Renal pelvis (tissue), 4 donors: ENCODE measurements around the gene ATRX. TPM values are rescaled to one million over a fixed set of nuclear protein-coding genes. Genes with fewer than 3 reads are reported as not detected.
"Not testable (repeated sequence)": the region's sequence is repeated elsewhere in the genome, so short reads cannot be mapped to it uniquely, and the experiment has no call there.

ENCODE experiments used
- DNase-seq: peaks from one replicate; pipeline ENCODE4 v3.0.0-alpha.2; 2013
- polyA plus RNA-seq, 3 donors: library from polyadenylated mRNA; unstranded; fragments of 120-200 nt; gene quantifications; one replicate each; pipeline ENCODE4 v1.2.1, GENCODE V29; 2013; ENCODE audit not compliant: insufficient read length in 3 of 3

ATRX gene
- polyA plus RNA-seq, 3 donors, result 72.8 to 96.6 (median 77.7) TPM

DNA sequence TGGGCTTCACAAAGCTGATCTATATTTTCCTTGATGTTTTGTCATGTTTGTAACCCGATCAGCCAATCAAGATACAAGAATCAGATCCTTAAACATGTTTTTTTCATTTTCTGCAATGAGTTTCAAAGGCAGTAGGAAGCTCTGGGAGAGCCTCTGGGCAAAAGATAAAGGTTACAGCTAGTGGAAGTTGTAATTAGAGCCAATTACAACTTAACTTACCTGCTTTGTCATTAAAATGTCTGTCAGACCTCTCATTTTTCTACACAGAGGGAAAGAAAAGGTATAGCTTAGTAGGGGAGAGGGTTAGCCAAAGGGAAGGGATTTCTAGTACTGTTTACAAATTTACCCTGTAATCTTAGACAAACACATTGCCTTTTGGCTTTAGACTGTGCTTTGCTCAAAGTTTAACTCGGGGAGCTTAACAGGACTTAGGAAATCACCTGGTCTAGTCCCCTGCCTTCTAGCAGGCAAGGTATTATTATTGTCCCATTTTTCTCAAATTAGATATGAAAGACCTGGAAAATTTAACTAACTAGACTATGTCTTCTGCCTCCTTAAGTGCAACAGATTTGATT is 283.0 kb downstream of the ATRX start:
- DNase-seq, result no peak

DNA sequence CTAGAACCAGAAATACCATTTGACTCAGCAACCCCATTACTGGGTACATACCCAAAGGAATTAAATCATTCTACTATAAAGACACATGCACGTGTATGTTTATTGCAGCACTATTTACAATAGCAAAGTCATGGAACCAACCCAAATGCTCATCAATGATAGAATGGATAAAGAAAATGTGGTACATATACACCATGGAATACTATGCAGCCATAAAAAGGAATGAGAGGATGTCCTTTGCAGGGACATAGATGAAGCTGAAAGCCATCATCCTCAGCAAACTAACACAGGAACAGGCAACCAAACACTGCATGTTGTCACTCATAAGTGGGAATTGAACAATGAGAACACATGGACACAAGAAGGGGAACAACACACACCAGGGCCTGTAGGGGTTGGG is 285.9 kb downstream of the ATRX start:
- not testable (repeated sequence) for DNase-seq

DNA sequence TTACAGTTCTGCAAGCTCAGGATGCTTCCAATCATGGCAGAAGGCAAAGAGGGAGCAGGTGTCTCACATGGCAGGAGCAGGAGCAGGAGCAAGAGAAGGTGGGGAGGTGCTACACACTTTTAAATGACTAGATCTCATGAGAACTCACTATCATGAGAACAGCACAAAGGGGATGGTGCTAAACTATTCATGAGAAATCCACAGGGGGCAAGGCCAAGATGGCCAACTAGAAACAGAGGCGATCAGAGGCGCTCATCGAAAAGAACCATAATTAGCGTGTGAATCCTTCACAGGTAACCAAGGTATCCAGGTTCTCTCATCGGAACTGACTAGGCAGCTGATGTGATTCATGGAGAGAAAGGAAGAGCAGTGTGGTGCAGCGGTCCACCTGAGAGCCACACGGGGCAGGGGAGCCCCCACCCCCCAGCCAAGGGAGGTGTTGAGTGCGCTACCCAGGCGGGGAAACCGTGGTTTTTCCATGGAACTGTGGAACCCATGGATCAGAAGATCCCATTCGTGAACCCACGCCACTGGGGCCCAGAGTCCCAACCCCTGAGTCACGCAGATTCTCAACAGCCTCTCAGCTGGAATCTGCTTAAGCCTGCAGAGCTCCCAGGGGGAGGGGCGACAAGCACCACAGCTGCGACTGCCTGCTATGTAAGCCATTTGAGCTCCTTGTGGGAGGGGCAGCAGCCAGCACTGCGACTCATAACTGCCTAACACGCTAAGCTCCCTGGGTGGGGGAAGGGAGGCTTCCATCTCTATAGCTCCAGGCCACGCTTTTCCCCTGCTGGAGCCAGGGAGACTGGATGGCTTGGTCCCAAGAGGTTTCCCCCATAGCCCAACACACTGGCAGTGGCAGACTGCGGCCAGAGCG is 292.1 kb downstream of the ATRX start:
- peak; percentile 22 for DNase-seq

DNA sequence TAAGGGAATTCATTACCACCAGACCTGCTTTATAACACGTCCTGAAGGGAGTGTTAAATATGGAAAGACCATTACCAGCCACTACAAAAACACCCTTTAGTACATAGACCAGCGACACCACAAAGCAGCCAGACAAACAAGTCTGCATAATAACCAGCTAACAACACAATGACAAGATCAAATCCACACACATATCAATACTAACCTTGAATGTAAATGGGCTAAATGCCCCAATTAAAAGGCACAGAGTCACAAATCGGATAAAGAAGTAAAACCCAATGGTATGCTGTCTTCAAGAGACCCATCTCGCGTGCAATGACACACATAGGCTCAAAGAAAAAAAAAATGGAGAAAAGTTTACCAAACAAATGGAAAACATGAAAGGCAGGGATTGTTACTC is 302.0 kb downstream of the ATRX start:
- DNase-seq, result no peak

DNA sequence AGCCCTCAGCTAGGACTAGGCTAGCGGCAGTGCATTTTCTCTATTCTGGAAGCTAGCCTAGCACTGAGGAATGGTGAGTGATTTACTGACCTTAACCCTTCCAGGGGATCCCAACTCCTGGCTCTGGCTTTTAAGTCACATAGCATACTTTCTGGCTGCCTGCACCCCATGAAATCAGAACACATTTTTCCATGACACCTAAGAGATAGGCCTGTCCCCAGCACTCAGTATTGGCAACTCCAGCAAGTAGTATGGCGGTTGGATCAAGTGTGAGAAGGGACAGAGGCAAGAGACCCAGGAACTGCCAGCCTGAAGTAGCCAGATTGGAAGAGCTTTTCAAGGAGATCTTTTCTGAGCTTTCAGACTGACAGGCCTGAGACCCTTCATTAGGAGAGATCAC is 330.6 kb downstream of the ATRX start:
- no peak for DNase-seq

Other genes with a start within 250 kb of the ATRX start
- gene MAGT1, start 109.2 kb upstream of the ATRX start, polyA plus RNA-seq, result 10 to 100 TPM; 73.3 to 91.3 (median 85.3) TPM
- gene COX7B, start 113.3 kb upstream of the ATRX start, polyA plus RNA-seq, result 100 to 1,000 TPM; 245 to 356 (median 294) TPM
- gene ATP7A, start 124.5 kb upstream of the ATRX start, polyA plus RNA-seq, result 10 to 100 TPM; 13.2 to 17.8 (median 15.4) TPM
- gene PGAM4, start 183.4 kb upstream of the ATRX start, polyA plus RNA-seq, result under 1 TPM in 1 of 3 donors, not detected in 2; 0.11 TPM